HCT116 (cell line): ENCODE results near the gene SIX2. TPM values are rescaled to one million over a fixed set of nuclear protein-coding genes. Genes with fewer than 3 reads are reported as not detected.

Experiments
- ATAC-seq: fragments of 200-7000 bp; cut with Tn5 transposase; 2 replicates; pipeline ENCODE4 v1.9.1; 2020; ENCODE audit warnings: mild to moderate bottlenecking, moderate library complexity
- BruUV-seq: library from RNA; stranded (reverse); fragments of 400-500 nt; replicated peaks from 2 replicates; lab custom pipeline; 2021; lab: Mats Ljungman, UMichigan
- CTCF ChIA-PET: fragments of 300-600 bp; sonication (Branson Sonifier 250); formaldehyde crosslinking; loops from one replicate; lab custom pipeline; 2021; ENCODE audit warnings: antibody characterized with exemption; lab: Charles Lee
- POLR2A ChIA-PET: fragments of 300-600, 350-600 bp; sonication (Branson Sonifier 250); formaldehyde crosslinking; loops from one replicate; lab custom pipeline; 2021; ENCODE audit warnings: antibody characterized with exemption; lab: Charles Lee
- RAD21 ChIA-PET, 2 experiments: fragments of 300-600 bp; sonication (Branson Sonifier 250); formaldehyde crosslinking; loops; one replicate each; lab custom pipeline; 2023; ENCODE audit warnings: low total read pairs in 2 of 2; ENCODE audit not compliant: uncharacterized antibody in 2 of 2, unreplicated experiment in 2 of 2, low non-redundant PET in 1 of 2; lab: Charles Lee
- DNase-seq: peaks from one replicate; pipeline ENCODE4 v3.0.0-alpha.2; 2010; ENCODE audit warnings: low read depth, low spot score
- H2AFZ ChIP-seq: fragments of 200-600 bp; shearing (Covaris generic), sonication (generic); 2 replicates; pipeline ENCODE4 v1.6.1; 2017; ENCODE audit warnings: low read depth, mixed run types, mixed read lengths, antibody characterized with exemption, low read length; ENCODE audit not compliant: poor library complexity, severe bottlenecking
- H3K27ac ChIP-seq: 2 replicates; pipeline ENCODE4 v1.5.1; 2012; ENCODE audit warnings: low read depth, low read length
- H3K27me3 ChIP-seq: fragments of 200-600 bp; sonication (generic); 2 replicates; pipeline ENCODE4 v1.6.1; 2016; ENCODE audit warnings: mixed run types, low read length, mixed read lengths; ENCODE audit not compliant: insufficient read depth
- H3K36me3 ChIP-seq, 2 experiments: fragments of 200-500 bp in 1 of 2; fragments of 200-600 bp in 1 of 2; sonication (Bioruptor generic) in 1 of 2; sonication (generic) in 1 of 2; 2 replicates each; pipeline versions ENCODE4 v1.5.1 to v1.6.1; 2014 to 2016; ENCODE audit warnings: low read length in 2 of 2, inconsistent platforms in 1 of 2, mixed read lengths in 1 of 2, mixed run types in 1 of 2; ENCODE audit not compliant: insufficient read depth in 2 of 2, control insufficient read depth in 1 of 2
- H3K4me1 ChIP-seq, 2 experiments: fragments of 200-600 bp in 1 of 2; sonication (generic) in 1 of 2; 2 replicates each; pipeline versions ENCODE4 v1.5.1 to v1.6.1; 2012 to 2017; ENCODE audit warnings: low read length in 2 of 2, inconsistent platforms in 1 of 2, mild to moderate bottlenecking in 1 of 2, mixed read lengths in 1 of 2, mixed run types in 1 of 2, moderate library complexity in 1 of 2; ENCODE audit not compliant: insufficient read depth in 2 of 2, control insufficient read depth in 1 of 2
- H3K4me2 ChIP-seq: fragments of 200-600 bp; sonication (generic); 2 replicates; pipeline ENCODE4 v1.6.1; 2017; ENCODE audit warnings: mixed run types, low read length, mixed read lengths
- H3K4me3 ChIP-seq, 2 experiments: fragments of 200-600 bp in 1 of 2; sonication (generic) in 1 of 2; replicated peaks in 1 of 2; 2 replicates each; pipeline ENCODE4 v1.5.1; 2011 to 2016; ENCODE audit warnings: low read length in 2 of 2, control low read depth in 1 of 2, low read depth in 1 of 2, mild to moderate bottlenecking in 1 of 2, mixed read lengths in 1 of 2, mixed run types in 1 of 2
- H3K79me2 ChIP-seq: fragments of 200-600 bp; sonication (generic); 2 replicates; pipeline ENCODE4 v1.6.1; 2017; ENCODE audit warnings: mild to moderate bottlenecking, mixed run types, low read length, moderate library complexity, mixed read lengths; ENCODE audit not compliant: insufficient read depth
- H3K9ac ChIP-seq: fragments of 200-600 bp; sonication (generic); 2 replicates; pipeline ENCODE4 v1.6.1; 2016; ENCODE audit warnings: low read length, mixed read lengths
- H3K9me2 ChIP-seq: fragments of 200-600 bp; sonication (generic), shearing (Covaris generic); 2 replicates; pipeline ENCODE4 v1.6.1; 2017; ENCODE audit warnings: mixed run types, mild to moderate bottlenecking, moderate library complexity; ENCODE audit not compliant: insufficient read depth
- H3K9me3 ChIP-seq, 2 experiments: fragments of 200-500 bp in 1 of 2; fragments of 200-600 bp in 1 of 2; sonication (Bioruptor generic) in 1 of 2; sonication (generic) in 1 of 2; 2 replicates each; pipeline ENCODE4 v1.6.1; 2014 to 2017; ENCODE audit warnings: low read length in 2 of 2, mixed read lengths in 2 of 2, inconsistent platforms in 1 of 2, low read depth in 1 of 2, mild to moderate bottlenecking in 1 of 2, mixed run types in 1 of 2, moderate library complexity in 1 of 2; ENCODE audit not compliant: control insufficient read depth in 1 of 2, insufficient read depth in 1 of 2
- H4K20me1 ChIP-seq: fragments of 200-600 bp; sonication (generic), shearing (Covaris generic); 2 replicates; pipeline ENCODE4 v1.6.1; 2017; ENCODE audit warnings: mixed run types, mild to moderate bottlenecking, moderate library complexity; ENCODE audit not compliant: insufficient read depth
- ATF3 ChIP-seq: IDR thresholded peaks from 2 replicates; pipeline ENCODE4 v1.6.1; 2012
- CBX3 ChIP-seq: IDR thresholded peaks from 2 replicates; pipeline ENCODE4 v1.6.1; 2012; ENCODE audit warnings: low read depth
- CEBPB ChIP-seq: IDR thresholded peaks from 2 replicates; pipeline ENCODE4 v1.6.1; 2012; ENCODE audit warnings: low read depth
- ELF1 ChIP-seq: IDR thresholded peaks from 2 replicates; pipeline ENCODE4 v1.6.1; 2012; ENCODE audit warnings: low read depth, borderline replicate concordance
- EZH2 ChIP-seq: fragments of 200-600 bp; sonication (generic); IDR thresholded peaks from 2 replicates; pipeline ENCODE4 v1.6.1; 2017; ENCODE audit warnings: antibody characterized with exemption, mixed run types
- EZH2phosphoT487 ChIP-seq: fragments of 200-600 bp; IDR thresholded peaks from 2 replicates; pipeline ENCODE4 v1.6.1; 2018; ENCODE audit warnings: antibody characterized with exemption, borderline replicate concordance
- JUND ChIP-seq: IDR thresholded peaks from 2 replicates; pipeline ENCODE4 v1.6.1; 2012
- POLR2A ChIP-seq: IDR thresholded peaks from 2 replicates; pipeline ENCODE4 v1.7.0; 2011; ENCODE audit warnings: borderline replicate concordance; ENCODE audit not compliant: insufficient read depth, insufficient read length; ENCODE audit errors: extremely low read depth
- REST ChIP-seq: IDR thresholded peaks from 2 replicates; pipeline ENCODE4 v1.6.1; 2012; ENCODE audit warnings: low read depth
- SIN3A ChIP-seq: IDR thresholded peaks from 2 replicates; pipeline ENCODE4 v1.6.1; 2012; ENCODE audit warnings: low read depth
- SRF ChIP-seq: IDR thresholded peaks from 2 replicates; pipeline ENCODE4 v1.6.1; 2012; ENCODE audit warnings: low read depth
- YY1 ChIP-seq: IDR thresholded peaks from 2 replicates; pipeline ENCODE4 v1.6.1; 2011; ENCODE audit warnings: low read length, low read depth, moderate library complexity, mild to moderate bottlenecking; ENCODE audit not compliant: insufficient replicate concordance; ENCODE audit errors: extremely low read depth
- ZBTB33 ChIP-seq: IDR thresholded peaks from 2 replicates; pipeline ENCODE4 v1.6.1; 2011; ENCODE audit warnings: mild to moderate bottlenecking, low read length, moderate library complexity; ENCODE audit not compliant: insufficient replicate concordance; ENCODE audit errors: extremely low read depth
- ZNF274 ChIP-seq: fragments of 200-500 bp; sonication (Bioruptor generic); IDR thresholded peaks from 2 replicates; pipeline ENCODE4 v1.6.1; 2014; ENCODE audit warnings: mild to moderate bottlenecking, low read depth, low read length, inconsistent platforms
- intact Hi-C: fragments of 100-400 bp; cut with micrococcal nuclease; formaldehyde crosslinking; loops from 2 replicates; pipeline ENCODE4 v1.10.0; 2022
- total RNA-seq: library from RNA; stranded (reverse); gene quantifications from one replicate; pipeline ENCODE4 v1.2.1, GENCODE V29; 2021; ENCODE audit not compliant: unreplicated experiment

SIX2 gene
- total RNA-seq, 1 experiment from 2014 or later, result 0.54 TPM

GRCh38 chr2:45013229-45014015 is 4.2 kb upstream of the SIX2 start:
- peak overlapping the region; percentile 72 for H3K4me2 ChIP-seq
- no peaks in the 10 kb centered on the region for H3K9me2 ChIP-seq
- H3K27me3 ChIP-seq, result no peaks in the 10 kb centered on the region
- no peaks in the 10 kb centered on the region for H3K79me2 ChIP-seq
- BruUV-seq, result no TSS peak
- no peaks in the 10 kb centered on the region for H3K9me3 ChIP-seq
- ATAC-seq (no peak), DNase-seq (no peak)
- no peak overlapping the region for H3K9ac ChIP-seq
- H3K27ac ChIP-seq, result no peak overlapping the region
- RAD21 ChIA-PET, result no interaction called here
- H3K36me3 ChIP-seq, result no peaks in the 10 kb centered on the region
- H4K20me1 ChIP-seq, result no peaks in the 10 kb centered on the region
- H2AFZ ChIP-seq, result no peak overlapping the region
- TF ChIP-seq ZBTB33, result no peak
- no peak for TF ChIP-seq JUND
- TF ChIP-seq REST, result no peak
- no peak for TF ChIP-seq YY1
- no peak for TF ChIP-seq ATF3
- TF ChIP-seq EZH2phosphoT487, result no peak
- no peak for TF ChIP-seq ZNF274
- no peak for TF ChIP-seq POLR2A
- TF ChIP-seq CBX3, result no peak
- TF ChIP-seq ELF1, result no peak
- no peak for TF ChIP-seq EZH2
- TF ChIP-seq SRF, result no peak
- no peak for TF ChIP-seq SIN3A
- TF ChIP-seq CEBPB, result no peak
- no peak overlapping the region for H3K4me3 ChIP-seq
- intact Hi-C loops, result no loop called here
- CTCF ChIA-PET, result no interaction called here
- peaks cover 7 to 23% of the 10 kb centered on the region in 2 experiments for H3K4me1 ChIP-seq
- POLR2A ChIA-PET, result no interaction called here
